Neural crest cell (in vitro differentiated cells): ENCODE measurements around the gene UBE2G1. TPM values are rescaled to one million over a fixed set of nuclear protein-coding genes. Genes with fewer than 3 reads are reported as not detected.

Source experiments
- DNase-seq: peaks from one replicate; pipeline ENCODE4 v3.0.0; 2021; ENCODE audit warnings: low read depth, mixed read lengths, low spot score
- H3K27ac Mint-ChIP-seq: one replicate; pipeline ENCODE4 v1.8.0; 2021; ENCODE audit warnings: mild to moderate bottlenecking, mixed read lengths; ENCODE audit not compliant: unreplicated experiment
- H3K27me3 Mint-ChIP-seq: 2 replicates; pipeline ENCODE4 v1.8.0; 2021; ENCODE audit warnings: low read depth, mild to moderate bottlenecking, mixed read lengths
- H3K36me3 Mint-ChIP-seq: 2 replicates; pipeline ENCODE4 v1.8.0; 2021; ENCODE audit warnings: low read depth, mild to moderate bottlenecking, mixed read lengths
- H3K4me1 Mint-ChIP-seq: 2 replicates; pipeline ENCODE4 v1.8.0; 2021; ENCODE audit warnings: mixed read lengths
- H3K4me3 Mint-ChIP-seq: one replicate; pipeline ENCODE4 v1.8.0; 2021; ENCODE audit warnings: mild to moderate bottlenecking, mixed read lengths
- H3K9me3 Mint-ChIP-seq: 2 replicates; pipeline ENCODE4 v1.8.0; 2021; ENCODE audit warnings: mixed read lengths
- total RNA-seq: library from RNA; stranded (reverse); gene quantifications from 2 replicates; pipeline ENCODE4 v1.2.1, GENCODE V29; 2021
- TF ChIP-seq, protein P1 (sequence below): fragments of 200-600 bp; sonication (generic); conservative IDR thresholded peaks from 2 replicates; pipeline ENCODE4 v1.5.0; 2021; ENCODE audit warnings: antibody characterized with exemption, mild to moderate bottlenecking

UBE2G1 gene
- total RNA-seq, 1 donor from 2014 or later: 98.5 TPM

DNA sequence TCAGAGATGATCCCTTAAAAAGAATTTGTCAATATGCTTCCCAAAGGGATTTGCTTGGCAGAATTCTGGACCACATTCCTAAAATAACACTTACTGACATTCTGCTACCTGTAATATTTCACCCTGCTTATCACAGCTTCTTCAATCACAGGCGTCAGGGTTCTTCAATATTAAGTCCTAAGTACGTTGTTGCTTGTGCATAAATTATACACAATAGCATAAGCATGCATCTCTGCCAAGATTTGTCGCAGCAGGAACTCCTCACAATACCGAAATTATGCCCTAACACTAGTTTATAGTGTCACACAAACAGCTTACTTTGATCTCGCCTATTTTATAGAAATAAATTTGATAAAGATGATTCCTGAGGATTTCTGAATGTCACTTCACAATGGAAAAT lies 48.9 kb downstream of the UBE2G1 start:
- peaks cover 6% of the 10 kb centered on the region for H3K4me1 Mint-ChIP-seq
- H3K27ac Mint-ChIP-seq: no peak overlapping the region
- no peaks in the 10 kb centered on the region for H3K9me3 Mint-ChIP-seq
- no peak overlapping the region for H3K4me3 Mint-ChIP-seq
- no peak for DNase-seq
- H3K36me3 Mint-ChIP-seq: no peaks in the 10 kb centered on the region
- no peaks in the 10 kb centered on the region for H3K27me3 Mint-ChIP-seq
- TF ChIP-seq, protein P1, sequence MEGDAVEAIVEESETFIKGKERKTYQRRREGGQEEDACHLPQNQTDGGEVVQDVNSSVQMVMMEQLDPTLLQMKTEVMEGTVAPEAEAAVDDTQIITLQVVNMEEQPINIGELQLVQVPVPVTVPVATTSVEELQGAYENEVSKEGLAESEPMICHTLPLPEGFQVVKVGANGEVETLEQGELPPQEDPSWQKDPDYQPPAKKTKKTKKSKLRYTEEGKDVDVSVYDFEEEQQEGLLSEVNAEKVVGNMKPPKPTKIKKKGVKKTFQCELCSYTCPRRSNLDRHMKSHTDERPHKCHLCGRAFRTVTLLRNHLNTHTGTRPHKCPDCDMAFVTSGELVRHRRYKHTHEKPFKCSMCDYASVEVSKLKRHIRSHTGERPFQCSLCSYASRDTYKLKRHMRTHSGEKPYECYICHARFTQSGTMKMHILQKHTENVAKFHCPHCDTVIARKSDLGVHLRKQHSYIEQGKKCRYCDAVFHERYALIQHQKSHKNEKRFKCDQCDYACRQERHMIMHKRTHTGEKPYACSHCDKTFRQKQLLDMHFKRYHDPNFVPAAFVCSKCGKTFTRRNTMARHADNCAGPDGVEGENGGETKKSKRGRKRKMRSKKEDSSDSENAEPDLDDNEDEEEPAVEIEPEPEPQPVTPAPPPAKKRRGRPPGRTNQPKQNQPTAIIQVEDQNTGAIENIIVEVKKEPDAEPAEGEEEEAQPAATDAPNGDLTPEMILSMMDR: no peak

GRCh38 chr17:4316648-4317047 lies 49.8 kb downstream of the UBE2G1 start:
- Mint-ChIP-seq H3K27ac (peak overlapping the region; percentile 67), H3K36me3 (no peaks in the 10 kb centered on the region), H3K27me3 (no peaks in the 10 kb centered on the region), H3K4me3 (no peak overlapping the region), H3K4me1 (peaks cover 6% of the 10 kb centered on the region), H3K9me3 (no peaks in the 10 kb centered on the region)
- TF ChIP-seq, protein P1: no peak
- no peak for DNase-seq

GRCh38 chr17:4314618-4315017 lies 51.9 kb downstream of the UBE2G1 start:
- H3K9me3 Mint-ChIP-seq: peaks cover 11% of the 10 kb centered on the region
- peaks cover 14% of the 10 kb centered on the region for H3K36me3 Mint-ChIP-seq
- TF ChIP-seq, protein P1: no peak
- DNase-seq: no peak
- H3K4me3 Mint-ChIP-seq: no peak overlapping the region
- H3K27me3 Mint-ChIP-seq: no peaks in the 10 kb centered on the region
- H3K27ac Mint-ChIP-seq: no peak overlapping the region
- peaks cover 23% of the 10 kb centered on the region for H3K4me1 Mint-ChIP-seq

DNA sequence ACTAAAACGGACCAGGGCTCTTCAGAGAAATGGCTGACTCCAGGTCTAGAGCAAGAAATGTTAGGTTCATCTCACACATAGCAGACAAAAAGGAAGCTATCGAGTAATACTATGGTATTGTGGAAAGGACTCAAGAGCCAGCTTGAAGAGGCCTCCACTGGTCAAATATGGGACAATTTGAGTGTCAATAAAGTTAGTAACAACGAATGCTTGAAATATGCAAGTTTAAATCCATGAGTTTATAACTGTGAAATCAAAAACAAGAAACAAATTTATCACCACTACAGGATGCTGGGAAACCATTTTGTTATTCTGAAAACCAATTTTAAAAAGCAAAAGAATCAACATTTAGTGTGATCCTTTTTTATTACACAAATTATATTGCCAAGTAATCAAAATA lies 52.3 kb downstream of the UBE2G1 start:
- Mint-ChIP-seq H3K27ac (no peak overlapping the region), H3K4me1 (peaks cover 24% of the 10 kb centered on the region)

GRCh38 chr17:4313221-4314114 lies 53.0 kb downstream of the UBE2G1 start:
- H3K4me1 Mint-ChIP-seq: peaks cover 24% of the 10 kb centered on the region
- H3K9me3 Mint-ChIP-seq: peaks cover 11% of the 10 kb centered on the region
- TF ChIP-seq, protein P1: no peak
- H3K36me3 Mint-ChIP-seq: peaks cover 16% of the 10 kb centered on the region
- H3K27ac Mint-ChIP-seq: no peak overlapping the region
- H3K27me3 Mint-ChIP-seq: no peaks in the 10 kb centered on the region
- no peak for DNase-seq
- no peak overlapping the region for H3K4me3 Mint-ChIP-seq

More for the DNA sequence above, 52.3 kb downstream of the UBE2G1 start:
- Mint-ChIP-seq H3K9me3 (peaks cover 11% of the 10 kb centered on the region), H3K27me3 (no peaks in the 10 kb centered on the region), H3K36me3 (peaks cover 16% of the 10 kb centered on the region), H3K4me3 (no peak overlapping the region)
- no peak for DNase-seq
- TF ChIP-seq, protein P1: no peak
